Body of pancreas (tissue), 4 donors: Measurements from ENCODE around the gene CAPN12. TPM values are rescaled to one million over a fixed set of nuclear protein-coding genes. Genes with fewer than 3 reads are reported as not detected.

Source experiments
- ATAC-seq: fragments of 150-250 bp; one replicate; pipeline ENCODE4 v1.9.1; 2016
- DNase-seq, 4 donors: peaks; one replicate each; pipeline ENCODE4 v3.0.0-alpha.2; 2019
- H3K27ac ChIP-seq, 4 donors: fragments of 200-600 bp; sonication (generic); 1 replicate in 3 of 4; 2 replicates in 1 of 4; pipeline versions ENCODE4 v1.5.1 to v1.6.1; 2016 to 2019; ENCODE audit warnings: mild to moderate bottlenecking in 1 of 4, mixed read lengths in 1 of 4, moderate library complexity in 1 of 4
- H3K27me3 ChIP-seq, 2 donors: fragments of 200-600 bp; sonication (generic); one replicate each; pipeline ENCODE4 v1.6.0; 2016; ENCODE audit warnings: mild to moderate bottlenecking in 1 of 2
- H3K36me3 ChIP-seq, 2 donors: fragments of 200-600 bp; sonication (generic); replicated peaks in 1 of 2; 2 replicates each; pipeline ENCODE4 v1.5.1; 2016; ENCODE audit warnings: low read depth in 2 of 2; ENCODE audit not compliant: insufficient read depth in 1 of 2
- H3K4me1 ChIP-seq: fragments of 200-600 bp; sonication (generic); one replicate; pipeline ENCODE4 v1.6.0; 2016
- H3K4me3 ChIP-seq, 2 donors: fragments of 200-600 bp; sonication (generic); 1 replicate in 1 of 2; 2 replicates in 1 of 2; pipeline ENCODE4 v1.5.1; 2016 to 2019
- H3K9me3 ChIP-seq, 3 donors: fragments of 200-600 bp; sonication (generic); 1 replicate in 2 of 3; 2 replicates in 1 of 3; pipeline ENCODE4 v1.5.1; 2016
- POLR2A ChIP-seq, 3 donors: fragments of 450-650 bp; IDR thresholded peaks; one replicate each; pipeline ENCODE4 v1.6.1; 2016; ENCODE audit warnings: antibody characterized with exemption in 3 of 3, mild to moderate bottlenecking in 2 of 3
- WGBS, 2 donors: methylation state at CpG; one replicate each; pipeline ENCODE4 v1.1.5; 2017; 5-methylcytosine and 5-hydroxymethylcytosine counted together
- intact Hi-C: fragments of 100-400 bp; cut with DNase I; formaldehyde crosslinking; loops from one replicate; pipeline ENCODE4 v1.15.1; 2023
- total RNA-seq, 2 donors: library from RNA; depleted of rRNA; stranded (reverse); fragments of >200 nt; gene quantifications; one replicate each; pipeline ENCODE4 v1.1.0, GENCODE V29; 2016
- TF ChIP-seq, protein P1 (sequence below), 7 experiments: fragments of 450-650 bp in 4 of 7; fragments of 200-600 bp in 3 of 7; sonication (generic) in 3 of 7; IDR thresholded peaks; one replicate each; pipeline ENCODE4 v1.5.1; 2016 to 2019; ENCODE audit warnings: antibody characterized with exemption in 7 of 7

CAPN12 gene
- total RNA-seq, 2 donors from 2014 or later = 9.9 to 11.4 TPM

DNA sequence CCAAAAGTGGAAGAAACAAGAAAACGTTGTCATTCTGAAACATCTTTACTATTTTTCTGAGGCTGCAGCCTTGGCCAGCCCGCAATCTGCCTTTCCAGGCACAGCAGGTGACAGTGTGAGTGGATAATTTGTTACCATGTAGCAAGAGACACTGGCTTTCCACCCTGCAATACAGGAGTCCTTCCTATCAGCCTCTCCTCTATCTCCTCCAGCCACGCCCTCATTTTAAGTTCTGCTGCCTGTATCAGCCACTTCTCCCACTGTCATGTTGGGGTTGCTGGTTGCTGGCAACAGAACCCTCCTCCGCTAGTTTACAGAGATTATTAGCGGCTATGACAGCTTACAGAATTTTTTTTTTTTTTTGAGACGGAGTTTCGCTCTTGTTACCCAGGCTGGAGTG lies 36.8 kb upstream of the CAPN12 start:
- ATAC-seq (no peak), DNase-seq (no peak)
- Histone ChIP-seq H3K27ac (no peak overlapping the region), H3K4me1 (peaks cover 7% of the 10 kb centered on the region), H3K4me3 (no peak overlapping the region), H3K27me3 (no peaks in the 10 kb centered on the region), H3K9me3 (no peaks in the 10 kb centered on the region), H3K36me3 (no peaks in the 10 kb centered on the region)
- intact Hi-C loops = no loop called here
- TF ChIP-seq, protein P1, sequence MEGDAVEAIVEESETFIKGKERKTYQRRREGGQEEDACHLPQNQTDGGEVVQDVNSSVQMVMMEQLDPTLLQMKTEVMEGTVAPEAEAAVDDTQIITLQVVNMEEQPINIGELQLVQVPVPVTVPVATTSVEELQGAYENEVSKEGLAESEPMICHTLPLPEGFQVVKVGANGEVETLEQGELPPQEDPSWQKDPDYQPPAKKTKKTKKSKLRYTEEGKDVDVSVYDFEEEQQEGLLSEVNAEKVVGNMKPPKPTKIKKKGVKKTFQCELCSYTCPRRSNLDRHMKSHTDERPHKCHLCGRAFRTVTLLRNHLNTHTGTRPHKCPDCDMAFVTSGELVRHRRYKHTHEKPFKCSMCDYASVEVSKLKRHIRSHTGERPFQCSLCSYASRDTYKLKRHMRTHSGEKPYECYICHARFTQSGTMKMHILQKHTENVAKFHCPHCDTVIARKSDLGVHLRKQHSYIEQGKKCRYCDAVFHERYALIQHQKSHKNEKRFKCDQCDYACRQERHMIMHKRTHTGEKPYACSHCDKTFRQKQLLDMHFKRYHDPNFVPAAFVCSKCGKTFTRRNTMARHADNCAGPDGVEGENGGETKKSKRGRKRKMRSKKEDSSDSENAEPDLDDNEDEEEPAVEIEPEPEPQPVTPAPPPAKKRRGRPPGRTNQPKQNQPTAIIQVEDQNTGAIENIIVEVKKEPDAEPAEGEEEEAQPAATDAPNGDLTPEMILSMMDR (IDR thresholded peaks at IDR 0.05) = no peak
- TF ChIP-seq POLR2A (IDR thresholded peaks at IDR 0.05) = no peak
- 69% methylated on average over 7 of the region's 7 CpGs for WGBS, 2 donors

DNA sequence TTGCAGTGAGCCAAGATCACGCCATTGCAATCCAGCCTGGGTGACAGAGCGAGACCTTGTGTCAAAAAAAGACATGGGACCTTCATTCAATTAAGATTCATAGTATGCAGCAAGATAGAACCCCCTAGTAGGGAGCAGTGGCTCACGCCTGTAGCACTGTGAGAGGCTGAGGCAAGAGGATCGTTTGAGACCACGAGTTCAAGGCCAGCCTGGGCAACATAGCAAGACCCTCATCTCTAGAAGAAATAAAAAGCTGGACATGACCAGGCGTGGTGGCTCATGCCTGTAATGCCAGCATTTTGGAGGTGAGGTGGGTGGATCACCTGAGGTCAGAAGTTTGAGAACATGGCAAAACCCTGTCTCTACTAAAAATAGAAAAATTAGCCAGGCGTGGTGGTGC lies 36.2 kb upstream of the CAPN12 start:
- TF ChIP-seq POLR2A (IDR thresholded peaks at IDR 0.05) = no peak
- TF ChIP-seq, protein P1 (IDR thresholded peaks at IDR 0.05) = no peak
- 67% methylated on average over 7 of the region's 7 CpGs for WGBS, 2 donors
- intact Hi-C loops = no loop called here
- no peak overlapping the region for H3K4me3 ChIP-seq
- H3K36me3 ChIP-seq = no peaks in the 10 kb centered on the region
- H3K27me3 ChIP-seq = no peaks in the 10 kb centered on the region
- H3K27ac ChIP-seq = no peak overlapping the region
- H3K9me3 ChIP-seq = no peaks in the 10 kb centered on the region
- DNase-seq (no peak), ATAC-seq (no peak)
- H3K4me1 ChIP-seq = peaks cover 7% of the 10 kb centered on the region

DNA sequence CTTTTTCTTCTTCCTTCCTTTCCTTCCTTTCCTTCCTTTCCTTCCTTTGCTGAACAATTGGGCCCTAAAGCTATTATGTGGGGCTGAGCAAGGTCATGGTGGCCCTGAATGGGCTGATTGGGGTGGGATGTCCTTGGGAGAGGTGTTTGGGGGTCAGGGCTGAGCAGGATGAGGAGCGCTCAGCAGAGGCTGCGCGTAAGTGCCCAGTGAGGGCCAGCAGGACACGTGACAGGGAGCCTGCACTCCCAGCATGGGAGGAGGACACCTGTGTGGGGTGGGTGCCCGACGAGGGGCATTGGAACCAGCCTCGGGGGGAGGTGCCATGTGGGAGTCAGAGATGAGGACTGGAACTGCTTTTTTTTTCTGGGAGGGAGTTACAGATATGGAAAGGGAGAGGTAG lies 34.5 kb upstream of the CAPN12 start:
- 47 to 61% methylated on average over 7 of the region's 7 CpGs for WGBS, 2 donors
- H3K27me3 ChIP-seq = no peaks in the 10 kb centered on the region
- no peak overlapping the region for H3K27ac ChIP-seq
- ATAC-seq (no peak), DNase-seq (no peak)
- TF ChIP-seq POLR2A (IDR thresholded peaks at IDR 0.05) = no peak
- TF ChIP-seq, protein P1 (IDR thresholded peaks at IDR 0.05) = no peak
- H3K4me3 ChIP-seq = no peak overlapping the region
- no peaks in the 10 kb centered on the region for H3K9me3 ChIP-seq
- H3K36me3 ChIP-seq = no peaks in the 10 kb centered on the region
- no peaks in the 10 kb centered on the region for H3K4me1 ChIP-seq
- intact Hi-C loops = no loop called here

DNA sequence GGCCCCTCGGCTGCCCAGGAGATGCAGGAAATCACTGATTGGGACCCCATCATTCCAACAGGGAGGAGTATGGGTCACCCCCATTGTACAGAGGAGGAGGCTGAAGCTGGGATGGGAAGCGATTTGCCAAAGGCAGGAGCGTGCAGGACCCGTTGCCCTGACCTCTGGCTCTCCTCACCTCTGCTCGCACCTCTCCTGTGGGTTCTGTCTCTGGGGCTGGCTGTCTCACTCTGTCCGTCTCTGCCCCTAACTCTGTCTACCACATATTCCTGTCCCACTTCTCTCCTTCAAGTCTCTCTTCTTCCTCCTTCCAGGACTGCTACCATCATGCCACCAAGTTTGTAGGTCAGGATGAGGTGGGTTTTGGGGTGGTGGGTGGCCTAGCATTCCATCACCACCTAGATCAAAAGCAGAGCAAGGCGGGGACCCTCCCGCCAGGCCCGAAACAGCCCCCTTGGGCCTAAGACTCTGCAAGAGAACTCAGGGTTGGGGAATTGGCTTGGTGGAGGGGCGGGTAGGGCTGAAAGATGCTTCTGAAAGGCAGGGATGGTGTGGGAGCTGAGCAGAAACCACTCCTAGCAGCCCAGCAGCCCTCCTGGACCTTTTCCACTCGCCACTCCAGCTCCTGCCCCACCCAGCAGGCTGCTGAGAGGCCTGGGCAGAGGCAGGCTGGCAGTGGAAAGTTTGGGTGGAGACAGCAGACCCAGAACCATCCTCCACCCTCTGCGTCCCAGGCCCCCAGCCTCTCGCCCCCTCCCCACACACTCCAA lies 30.1 kb upstream of the CAPN12 start:
- Histone ChIP-seq H3K9me3 (no peaks in the 10 kb centered on the region), H3K4me3 (no peak overlapping the region), H3K27me3 (no peaks in the 10 kb centered on the region), H3K4me1 (peaks cover 4% of the 10 kb centered on the region), H3K36me3 (no peaks in the 10 kb centered on the region), H3K27ac (no peak overlapping the region)
- WGBS, 2 donors = 76 to 83% methylated on average over 8 to 12 of the region's 13 CpGs
- DNase-seq (no peak), ATAC-seq (no peak)
- TF ChIP-seq POLR2A (IDR thresholded peaks at IDR 0.05) = no peak
- TF ChIP-seq, protein P1 (IDR thresholded peaks at IDR 0.05) = no peak
- intact Hi-C loops = no loop called here
